Measurements from ENCODE around the gene TSGA10IP. TPM values are rescaled to one million over a fixed set of nuclear protein-coding genes. Genes with fewer than 3 reads are reported as not detected.

Gene TSGA10IP
- total RNA-seq, 1 experiment from 2014 or later = not detected

Other genes starting within 250 kb of the TSGA10IP start
- 78.7 TPM for gene KAT5, start 233.2 kb upstream of the TSGA10IP start, total RNA-seq (2021; ENCODE audit: unreplicated experiment)
- 28.5 TPM for gene RNASEH2C, start 224.7 kb upstream of the TSGA10IP start, total RNA-seq (2021; ENCODE audit: unreplicated experiment)
- gene AP5B1, start 164.5 kb upstream of the TSGA10IP start, total RNA-seq (2021; ENCODE audit: unreplicated experiment) = 19.5 TPM
- 14.7 TPM for gene OVOL1, start 158.4 kb upstream of the TSGA10IP start, total RNA-seq (2021; ENCODE audit: unreplicated experiment)
- gene SNX32, start 111.5 kb upstream of the TSGA10IP start, total RNA-seq (2021; ENCODE audit: unreplicated experiment) = not detected
- gene CFL1, start 87.3 kb upstream of the TSGA10IP start, total RNA-seq (2021; ENCODE audit: unreplicated experiment) = 1,270 TPM
- gene MUS81, start 85.0 kb upstream of the TSGA10IP start, total RNA-seq (2021; ENCODE audit: unreplicated experiment) = 47.2 TPM
- gene EFEMP2, start 72.7 kb upstream of the TSGA10IP start, total RNA-seq (2021; ENCODE audit: unreplicated experiment) = 8.4 TPM
- gene CTSW, start 65.6 kb upstream of the TSGA10IP start, total RNA-seq (2021; ENCODE audit: unreplicated experiment) = not detected
- 96.0 TPM for gene FIBP, start 57.0 kb upstream of the TSGA10IP start, total RNA-seq (2021; ENCODE audit: unreplicated experiment)
- gene CCDC85B, start 54.8 kb upstream of the TSGA10IP start, total RNA-seq (2021; ENCODE audit: unreplicated experiment) = 84.3 TPM
- 125 TPM for gene FOSL1, start 45.1 kb upstream of the TSGA10IP start, total RNA-seq (2021; ENCODE audit: unreplicated experiment)
- gene C11orf68, start 26.4 kb upstream of the TSGA10IP start, total RNA-seq (2021; ENCODE audit: unreplicated experiment) = 49.8 TPM
- gene DRAP1, start 26.1 kb upstream of the TSGA10IP start, total RNA-seq (2021; ENCODE audit: unreplicated experiment) = 158 TPM
- gene SART1, start 16.3 kb downstream of the TSGA10IP start, total RNA-seq (2021; ENCODE audit: unreplicated experiment) = 47.9 TPM
- gene EIF1AD, start 56.7 kb downstream of the TSGA10IP start, total RNA-seq (2021; ENCODE audit: unreplicated experiment) = 45.5 TPM
- 356 TPM for gene BANF1, start 57.0 kb downstream of the TSGA10IP start, total RNA-seq (2021; ENCODE audit: unreplicated experiment)
- 68.1 TPM for gene CST6, start 66.5 kb downstream of the TSGA10IP start, total RNA-seq (2021; ENCODE audit: unreplicated experiment)
- gene CATSPER1, start 81.0 kb downstream of the TSGA10IP start, total RNA-seq (2021; ENCODE audit: unreplicated experiment) = 2.4 TPM
- not detected for gene GAL3ST3, start 103.7 kb downstream of the TSGA10IP start, total RNA-seq (2021; ENCODE audit: unreplicated experiment)
- gene SF3B2, start 106.9 kb downstream of the TSGA10IP start, total RNA-seq (2021; ENCODE audit: unreplicated experiment) = 300 TPM
- 41.1 TPM for gene PACS1, start 124.8 kb downstream of the TSGA10IP start, total RNA-seq (2021; ENCODE audit: unreplicated experiment)